OCI-LY7 (cell line): Measurements from ENCODE around the gene MEIS2.

Source experiments
- CTCF ChIP-seq: fragments of 200-600 bp; sonication (generic); conservative IDR thresholded peaks from 2 replicates; pipeline ENCODE4 v1.5.1; 2014; ENCODE audit warnings: mild to moderate bottlenecking, antibody characterized with exemption, low read length, moderate library complexity, mixed read lengths
- EZH2phosphoT487 ChIP-seq: fragments of 200-600 bp; sonication (generic); IDR thresholded peaks from 2 replicates; pipeline ENCODE4 v1.6.1; 2018; ENCODE audit warnings: low read depth, borderline replicate concordance, mild to moderate bottlenecking, mixed run types, antibody characterized with exemption, low read length, moderate library complexity, mixed read lengths

GRCh38 chr15:37112971-37113670 lies 12.8 kb upstream of the MEIS2 start:
- TF ChIP-seq CTCF: no peak
- TF ChIP-seq EZH2phosphoT487: no peak
